Mesendoderm (in vitro differentiated cells): ENCODE measurements around the gene GADD45B.
"Not testable (repeated sequence)": the region's sequence is repeated elsewhere in the genome, so short reads cannot be mapped to it uniquely, and the experiment has no call there.

Experiments
- DNase-seq: peaks from one replicate; pipeline ENCODE4 v3.0.0; 2013
- H2AK5ac ChIP-seq: 2 replicates; pipeline ENCODE4 v1.6.1; 2013; ENCODE audit warnings: low read length, inconsistent platforms
- H2BK120ac ChIP-seq: 2 replicates; pipeline ENCODE4 v1.6.1; 2013; ENCODE audit warnings: low read depth, mild to moderate bottlenecking, low read length, moderate library complexity, mixed read lengths
- H2BK15ac ChIP-seq: replicated peaks from 2 replicates; pipeline ENCODE4 v1.6.1; 2013; ENCODE audit warnings: low read depth, mild to moderate bottlenecking, moderate library complexity
- H2BK5ac ChIP-seq: 2 replicates; pipeline ENCODE4 v1.6.1; 2013; ENCODE audit warnings: low read length, inconsistent platforms
- H3K18ac ChIP-seq: 2 replicates; pipeline ENCODE4 v1.6.1; 2013; ENCODE audit warnings: mild to moderate bottlenecking, low read length, mixed read lengths
- H3K23ac ChIP-seq: one replicate; pipeline ENCODE4 v1.6.1; 2013; ENCODE audit warnings: low read length
- H3K27ac ChIP-seq: 2 replicates; pipeline ENCODE4 v1.5.1; 2013; ENCODE audit warnings: low read depth, mild to moderate bottlenecking, inconsistent platforms, low read length, moderate library complexity
- H3K27me3 ChIP-seq: 2 replicates; pipeline ENCODE4 v1.6.1; 2013; ENCODE audit warnings: low read length, control low read depth, mild to moderate bottlenecking, inconsistent platforms; ENCODE audit not compliant: insufficient read depth, poor library complexity
- H3K36me3 ChIP-seq: 2 replicates; pipeline ENCODE4 v1.6.1; 2013; ENCODE audit warnings: low read length, inconsistent platforms; ENCODE audit not compliant: control insufficient read depth, insufficient read depth
- H3K4ac ChIP-seq: one replicate; pipeline ENCODE4 v1.6.1; 2013; ENCODE audit warnings: low read depth, mild to moderate bottlenecking, low read length, moderate library complexity
- H3K4me1 ChIP-seq: 2 replicates; pipeline ENCODE4 v1.6.1; 2013; ENCODE audit warnings: low read depth, low read length, inconsistent platforms; ENCODE audit not compliant: control insufficient read depth
- H3K4me2 ChIP-seq: 2 replicates; pipeline ENCODE4 v1.6.1; 2013; ENCODE audit warnings: low read length
- H3K4me3 ChIP-seq: 2 replicates; pipeline ENCODE4 v1.5.1; 2013; ENCODE audit warnings: mild to moderate bottlenecking, low read length
- H3K56ac ChIP-seq: one replicate; pipeline ENCODE4 v1.6.1; 2013; ENCODE audit warnings: low read length
- H3K79me1 ChIP-seq: 2 replicates; pipeline ENCODE4 v1.6.1; 2013; ENCODE audit warnings: low read length, inconsistent platforms
- H3K79me2 ChIP-seq: 2 replicates; pipeline ENCODE4 v1.6.1; 2013; ENCODE audit warnings: mild to moderate bottlenecking, low read length; ENCODE audit not compliant: control insufficient read depth, insufficient read depth
- H3K9ac ChIP-seq: 2 replicates; pipeline ENCODE4 v1.6.1; 2013; ENCODE audit warnings: low read length, inconsistent platforms
- H4K5ac ChIP-seq: one replicate; pipeline ENCODE4 v1.6.1; 2013; ENCODE audit warnings: low read length
- H4K8ac ChIP-seq: one replicate; pipeline ENCODE4 v1.6.1; 2013; ENCODE audit warnings: low read depth, mild to moderate bottlenecking, control low read depth, low read length, moderate library complexity
- WGBS: extraction: QIAGEN DNeasy Blood & Tissue Kit; methylation state at CpG from one replicate; pipeline ENCODE4 v1.1.7; 2013; ENCODE audit warnings: low lambda C conversion rate, missing lambda C conversion rate; ENCODE audit not compliant: insufficient coverage; ENCODE audit errors: extremely low coverage; 5-methylcytosine and 5-hydroxymethylcytosine counted together

Gene GADD45B

GRCh38 chr19:2454962-2455850 lies 20.7 kb upstream of the GADD45B start:
- no peaks in the 10 kb centered on the region for H3K36me3 ChIP-seq
- H3K4me1 ChIP-seq, result no peaks in the 10 kb centered on the region
- H2BK120ac ChIP-seq, result no peak overlapping the region
- peaks cover 62% of the 10 kb centered on the region for H3K79me2 ChIP-seq
- no CpG with 5 or more reads among the region's 14 CpGs for WGBS
- H3K4ac ChIP-seq, result peak overlapping the region; percentile 100
- H2BK5ac ChIP-seq, result no peak overlapping the region
- no peak overlapping the region for H2AK5ac ChIP-seq
- H3K27ac ChIP-seq, result no peak overlapping the region
- H3K79me1 ChIP-seq, result peaks cover 9% of the 10 kb centered on the region
- no peak overlapping the region for H3K23ac ChIP-seq
- no peak overlapping the region for H2BK15ac ChIP-seq
- DNase-seq, result no peak
- H3K56ac ChIP-seq, result peak overlapping the region; percentile 98
- H3K9ac ChIP-seq, result peak overlapping the region; percentile 98
- H3K4me2 ChIP-seq, result peak overlapping the region; percentile 85
- H3K27me3 ChIP-seq, result no peaks in the 10 kb centered on the region
- H4K5ac ChIP-seq, result no peak overlapping the region
- no peak overlapping the region for H4K8ac ChIP-seq
- H3K18ac ChIP-seq, result peak overlapping the region; percentile 98
- peak overlapping the region; percentile 97 for H3K4me3 ChIP-seq

- peak overlapping the region; percentile 98 for H3K56ac ChIP-seq
- no peak overlapping the region for H2BK5ac ChIP-seq
- H3K27me3 ChIP-seq, result no peaks in the 10 kb centered on the region
- peaks cover 9% of the 10 kb centered on the region for H3K79me1 ChIP-seq
- peak overlapping the region; percentile 97 for H3K4me3 ChIP-seq
- DNase-seq, result no peak
- H3K4me1 ChIP-seq, result no peaks in the 10 kb centered on the region
- H3K27ac ChIP-seq, result peak overlapping the region; percentile 63
- H3K9ac ChIP-seq, result peak overlapping the region; percentile 98
- H2BK15ac ChIP-seq, result no peak overlapping the region
- peaks cover 55% of the 10 kb centered on the region for H3K79me2 ChIP-seq
- H3K23ac ChIP-seq, result peak overlapping the region; percentile 66
- H3K4me2 ChIP-seq, result peak overlapping the region; percentile 85
- WGBS, result no CpG with 5 or more reads among the region's 62 CpGs
- H3K4ac ChIP-seq, result peak overlapping the region; percentile 100
- no peak overlapping the region for H2AK5ac ChIP-seq
- peak overlapping the region; percentile 91 for H4K8ac ChIP-seq
- H4K5ac ChIP-seq, result no peak overlapping the region
- no peaks in the 10 kb centered on the region for H3K36me3 ChIP-seq
- H2BK120ac ChIP-seq, result peak overlapping the region; percentile 95
- H3K18ac ChIP-seq, result peak overlapping the region; percentile 98
Measured at GRCh38 chr19:2455851-2456570, 19.9 kb upstream of the GADD45B start.

GRCh38 chr19:2457394-2458037 lies 18.4 kb upstream of the GADD45B start:
- Histone ChIP-seq H4K8ac (no peak overlapping the region), H3K4me1 (no peaks in the 10 kb centered on the region), H3K36me3 (no peaks in the 10 kb centered on the region), H3K23ac (no peak overlapping the region), H3K18ac (peak overlapping the region; percentile 53), H3K9ac (no peak overlapping the region), H2AK5ac (no peak overlapping the region), H3K27me3 (no peaks in the 10 kb centered on the region), H3K56ac (peak overlapping the region; percentile 52), H3K4me2 (no peak overlapping the region), H2BK120ac (no peak overlapping the region), H2BK5ac (no peak overlapping the region), H4K5ac (no peak overlapping the region), H3K4me3 (no peak overlapping the region), H3K79me1 (peaks cover 5% of the 10 kb centered on the region), H3K79me2 (peaks cover 42% of the 10 kb centered on the region), H3K27ac (no peak overlapping the region), H3K4ac (no peak overlapping the region), H2BK15ac (no peak overlapping the region)
- WGBS, result no CpG with 5 or more reads among the region's 8 CpGs
- DNase-seq, result no peak

- peaks cover 5% of the 10 kb centered on the region for H3K79me1 ChIP-seq
- no peak overlapping the region for H3K18ac ChIP-seq
- H3K36me3 ChIP-seq, result no peaks in the 10 kb centered on the region
- H3K27me3 ChIP-seq, result no peaks in the 10 kb centered on the region
- no peak overlapping the region for H3K4ac ChIP-seq
- no peak overlapping the region for H2BK120ac ChIP-seq
- H2BK5ac ChIP-seq, result no peak overlapping the region
- no peak overlapping the region for H3K56ac ChIP-seq
- no peak overlapping the region for H3K4me2 ChIP-seq
- H3K4me3 ChIP-seq, result no peak overlapping the region
- H3K27ac ChIP-seq, result no peak overlapping the region
- H3K23ac ChIP-seq, result no peak overlapping the region
- no peak overlapping the region for H3K9ac ChIP-seq
- H2AK5ac ChIP-seq, result no peak overlapping the region
- H3K79me2 ChIP-seq, result peaks cover 36% of the 10 kb centered on the region
- no peak for DNase-seq
- H2BK15ac ChIP-seq, result no peak overlapping the region
- no peak overlapping the region for H4K8ac ChIP-seq
- H3K4me1 ChIP-seq, result no peaks in the 10 kb centered on the region
- WGBS, result no CpG with 5 or more reads among the region's 5 CpGs
- no peak overlapping the region for H4K5ac ChIP-seq
Measured at GRCh38 chr19:2458054-2458453, 17.9 kb upstream of the GADD45B start.

DNA sequence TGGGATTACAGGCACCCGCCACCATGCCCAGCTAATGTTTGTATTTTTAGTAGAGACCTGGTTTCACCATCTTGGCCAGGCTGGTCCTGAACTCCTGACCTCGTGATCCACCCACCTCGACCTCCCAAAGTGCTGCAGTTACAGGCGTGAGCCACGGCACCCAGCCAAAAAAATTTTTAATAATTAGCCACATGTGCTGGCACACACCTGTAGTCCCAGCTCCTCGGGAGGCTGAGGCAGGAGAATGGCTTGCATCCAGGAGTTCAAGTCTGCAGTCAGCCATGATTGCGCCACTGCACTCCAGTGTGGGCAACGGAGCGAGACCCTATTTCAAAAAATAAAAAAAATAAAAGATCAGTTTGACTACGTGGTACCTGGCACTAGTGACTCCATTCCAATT lies 17.2 kb upstream of the GADD45B start:
- no CpG with 5 or more reads among the region's 10 CpGs for WGBS
- not testable (repeated sequence) for H3K4me1 ChIP-seq, H3K23ac ChIP-seq, DNase-seq, H3K27me3 ChIP-seq, H3K4me2 ChIP-seq, H2AK5ac ChIP-seq, H3K9ac ChIP-seq, H2BK120ac ChIP-seq, H3K18ac ChIP-seq, H4K8ac ChIP-seq, H2BK15ac ChIP-seq, H2BK5ac ChIP-seq, H3K27ac ChIP-seq, H3K56ac ChIP-seq, H3K36me3 ChIP-seq, H3K4ac ChIP-seq, H4K5ac ChIP-seq, H3K79me1 ChIP-seq, H3K4me3 ChIP-seq
- H3K79me2 ChIP-seq, result peaks cover 29% of the 10 kb centered on the region
